Transverse colon (tissue), 4 donors: ENCODE measurements around the gene GABBR2. TPM values are rescaled to one million over a fixed set of nuclear protein-coding genes. Genes with fewer than 3 reads are reported as not detected.

Experiments
- DNase-seq: peaks from one replicate; pipeline ENCODE4 v3.0.0-alpha.2; 2019
- H3K27ac ChIP-seq, 4 donors: fragments of 200-600 bp; sonication (generic); 2 replicates each; pipeline ENCODE4 v1.5.1; 2016 to 2018; ENCODE audit warnings: inconsistent platforms in 4 of 4
- H3K27me3 ChIP-seq: fragments of 200-600 bp; sonication (generic); 2 replicates; pipeline ENCODE4 v1.5.1; 2017; ENCODE audit warnings: inconsistent platforms
- H3K36me3 ChIP-seq, 4 donors: fragments of 200-600 bp; sonication (generic); 2 replicates each; pipeline ENCODE4 v1.5.1; 2017 to 2019; ENCODE audit warnings: inconsistent platforms in 4 of 4
- H3K4me1 ChIP-seq, 4 donors: fragments of 200-600 bp; sonication (generic); 2 replicates each; pipeline ENCODE4 v1.5.1; 2017 to 2020; ENCODE audit warnings: inconsistent platforms in 4 of 4
- H3K4me3 ChIP-seq, 4 donors: fragments of 200-600 bp; sonication (generic); 1 replicate in 1 of 4; 2 replicates in 3 of 4; pipeline versions ENCODE4 v1.5.1 to v1.6.1; 2017 to 2019; ENCODE audit warnings: inconsistent platforms in 4 of 4
- H3K9me3 ChIP-seq, 2 donors: fragments of 200-600 bp; sonication (generic); 2 replicates each; pipeline ENCODE4 v1.5.1; 2017 to 2019; ENCODE audit warnings: inconsistent platforms in 2 of 2
- EP300 ChIP-seq: sonication (generic); formaldehyde crosslinking; IDR thresholded peaks from one replicate; pipeline ENCODE4 v1.6.1; 2017; ENCODE audit warnings: antibody characterized with exemption, low read depth
- POLR2A ChIP-seq: fragments of 450-650 bp; IDR thresholded peaks from one replicate; pipeline ENCODE4 v1.6.1; 2016; ENCODE audit warnings: antibody characterized with exemption, mild to moderate bottlenecking, moderate library complexity
- POLR2AphosphoS5 ChIP-seq, 3 donors: sonication (generic); formaldehyde crosslinking; IDR thresholded peaks; one replicate each; pipeline ENCODE4 v1.6.1; 2016; ENCODE audit warnings: antibody characterized with exemption in 3 of 3
- WGBS, 2 donors: methylation state at CpG; one replicate each; pipeline ENCODE4 v1.1.5; 2018; ENCODE audit warnings: low coverage in 1 of 2; 5-methylcytosine and 5-hydroxymethylcytosine counted together
- in situ Hi-C, 4 donors: fragments of 200-750 bp; cut with MboI; loops; one replicate each; pipeline versions ENCODE4 v1.15.0 to v1.15.1; 2017; ENCODE audit warnings: low sequenced_read_pairs in 3 of 4, low pct_ligation_motif_present in 1 of 4, low pct_unique_long_range_greater_than_20kb in 1 of 4
- intact Hi-C: fragments of 100-400 bp; cut with DNase I; formaldehyde crosslinking; loops from one replicate; pipeline ENCODE4 v1.15.1; 2023; ENCODE audit warnings: low total_unique reads
- total RNA-seq, 4 donors: library from RNA; depleted of rRNA; stranded (reverse); fragments of >200 nt; gene quantifications; one replicate each; pipeline ENCODE4 v1.1.0, GENCODE V29; 2016
- TF ChIP-seq, protein P1 (sequence below), 5 experiments: fragments of 200-600 bp in 3 of 5; fragments of 450-650 bp in 2 of 5; sonication (generic) in 3 of 5; IDR thresholded peaks; 1 replicate in 2 of 5; 2 replicates in 3 of 5; pipeline ENCODE4 v1.5.1; 2016 to 2017; ENCODE audit warnings: antibody characterized with exemption in 5 of 5, inconsistent platforms in 3 of 5, mild to moderate bottlenecking in 2 of 5, moderate library complexity in 1 of 5

The GABBR2 gene
- total RNA-seq, 4 donors from 2014 or later: not detected

DNA sequence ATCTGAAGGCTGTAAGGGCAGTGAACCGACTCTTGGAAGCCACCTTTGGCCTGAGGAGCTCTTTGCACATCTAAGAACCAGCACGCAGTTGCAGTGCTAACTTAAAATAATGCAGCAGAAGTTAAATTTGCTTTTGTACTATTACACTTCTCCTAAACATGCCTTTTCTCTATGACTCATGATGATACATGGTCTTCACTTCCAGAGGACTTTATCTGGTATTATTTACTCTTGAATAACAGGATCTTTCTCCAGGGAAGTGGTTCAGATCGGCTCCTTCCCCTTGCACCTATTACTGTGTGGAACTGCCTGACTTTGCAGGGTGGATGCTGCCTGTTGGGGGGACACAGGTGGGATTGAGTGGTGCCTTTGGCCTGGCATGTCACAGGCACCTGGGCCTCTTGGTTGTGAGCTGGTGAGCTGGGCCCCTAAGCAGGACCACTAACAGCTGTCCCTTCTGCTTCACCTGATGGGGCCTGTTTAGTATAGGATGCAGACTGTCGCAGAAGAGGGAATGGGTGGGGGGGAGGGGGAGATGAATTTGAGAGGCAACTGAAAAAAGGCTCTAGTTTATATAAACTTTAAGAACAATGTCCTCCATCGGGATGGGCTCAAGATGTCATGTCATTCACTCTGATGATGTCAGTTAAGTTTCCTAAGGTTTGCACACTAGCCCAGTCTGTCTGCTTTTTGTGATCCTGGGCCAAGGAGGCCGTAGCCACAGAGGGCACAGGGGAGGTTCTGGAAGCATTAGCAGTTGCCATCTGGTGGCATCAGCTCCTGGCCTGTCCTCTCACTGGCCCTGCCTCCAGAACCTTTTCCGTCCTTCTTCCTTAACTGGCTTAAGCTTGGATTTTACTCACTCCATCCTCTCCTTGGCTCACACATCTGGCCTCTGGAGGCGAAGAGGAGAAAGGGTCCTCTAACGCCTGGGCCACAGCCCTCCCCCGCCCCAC is 33.9 kb upstream of the GABBR2 start:
- Histone ChIP-seq H3K27ac (no peak overlapping the region), H3K4me3 (no peak overlapping the region), H3K36me3 (peaks cover 0 to 13% (median 0%) of the 10 kb centered on the region in 4 donors), H3K27me3 (no peaks in the 10 kb centered on the region), H3K9me3 (peaks cover 0 to 5% of the 10 kb centered on the region in 2 donors), H3K4me1 (no peaks in the 10 kb centered on the region)
- in situ Hi-C loops: no loop called here
- WGBS, 2 donors: 80 to 91% methylated on average over 7 to 10 of the region's 10 CpGs
- TF ChIP-seq POLR2AphosphoS5 (IDR thresholded peaks at IDR 0.05): no peak
- DNase-seq: no peak
- intact Hi-C loops: no loop called here

- no peak overlapping the region for H3K4me3 ChIP-seq
- in situ Hi-C loops (no loop called here), intact Hi-C loops (no loop called here)
- H3K27me3 ChIP-seq: no peaks in the 10 kb centered on the region
- TF ChIP-seq EP300: no peak
- TF ChIP-seq, protein P1, sequence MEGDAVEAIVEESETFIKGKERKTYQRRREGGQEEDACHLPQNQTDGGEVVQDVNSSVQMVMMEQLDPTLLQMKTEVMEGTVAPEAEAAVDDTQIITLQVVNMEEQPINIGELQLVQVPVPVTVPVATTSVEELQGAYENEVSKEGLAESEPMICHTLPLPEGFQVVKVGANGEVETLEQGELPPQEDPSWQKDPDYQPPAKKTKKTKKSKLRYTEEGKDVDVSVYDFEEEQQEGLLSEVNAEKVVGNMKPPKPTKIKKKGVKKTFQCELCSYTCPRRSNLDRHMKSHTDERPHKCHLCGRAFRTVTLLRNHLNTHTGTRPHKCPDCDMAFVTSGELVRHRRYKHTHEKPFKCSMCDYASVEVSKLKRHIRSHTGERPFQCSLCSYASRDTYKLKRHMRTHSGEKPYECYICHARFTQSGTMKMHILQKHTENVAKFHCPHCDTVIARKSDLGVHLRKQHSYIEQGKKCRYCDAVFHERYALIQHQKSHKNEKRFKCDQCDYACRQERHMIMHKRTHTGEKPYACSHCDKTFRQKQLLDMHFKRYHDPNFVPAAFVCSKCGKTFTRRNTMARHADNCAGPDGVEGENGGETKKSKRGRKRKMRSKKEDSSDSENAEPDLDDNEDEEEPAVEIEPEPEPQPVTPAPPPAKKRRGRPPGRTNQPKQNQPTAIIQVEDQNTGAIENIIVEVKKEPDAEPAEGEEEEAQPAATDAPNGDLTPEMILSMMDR (IDR thresholded peaks at IDR 0.05): no peak
- no peak for TF ChIP-seq POLR2AphosphoS5 (IDR thresholded peaks at IDR 0.05)
- no peak for TF ChIP-seq POLR2A
- no peak for DNase-seq
- WGBS, 2 donors: 60 to 95% methylated on average over 1 to 8 of the region's 8 CpGs
- peaks cover 0 to 5% of the 10 kb centered on the region in 2 donors for H3K9me3 ChIP-seq
- peaks cover 0 to 16% (median 0%) of the 10 kb centered on the region in 4 donors for H3K36me3 ChIP-seq
- H3K4me1 ChIP-seq: no peaks in the 10 kb centered on the region
- no peak overlapping the region for H3K27ac ChIP-seq
Observed at GRCh38 chr9:98740226-98740881, 31.6 kb upstream of the GABBR2 start.

DNA sequence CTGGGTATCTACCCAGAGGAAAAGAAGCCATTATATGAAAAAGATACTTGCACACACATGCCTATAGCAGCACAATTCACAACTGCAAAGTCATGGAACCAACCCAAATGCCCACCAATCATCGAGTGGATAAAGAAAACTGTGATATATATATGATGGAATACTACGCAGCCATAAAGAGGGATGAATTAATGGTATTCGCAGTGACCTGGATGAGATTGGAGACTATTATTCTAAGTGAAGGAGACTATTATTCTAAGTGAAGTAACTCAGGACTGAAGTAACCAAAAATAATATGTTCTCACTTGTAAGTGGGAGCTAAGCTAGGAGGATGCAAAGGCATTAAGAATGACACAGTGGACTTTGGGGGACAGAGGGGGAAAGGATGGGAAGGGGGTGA is 30.0 kb upstream of the GABBR2 start:
- no peak overlapping the region for H3K27ac ChIP-seq
- no peaks in the 10 kb centered on the region for H3K27me3 ChIP-seq

GRCh38 chr9:98736226-98736625 is 27.5 kb upstream of the GABBR2 start:
- peaks cover 0 to 6% (median 0%) of the 10 kb centered on the region in 4 donors for H3K36me3 ChIP-seq
- H3K9me3 ChIP-seq: peaks cover 0 to 5% of the 10 kb centered on the region in 2 donors
- no peak overlapping the region for H3K27ac ChIP-seq
- intact Hi-C loops: no loop called here
- no peak overlapping the region for H3K4me3 ChIP-seq
- TF ChIP-seq POLR2A (no peak), EP300 (no peak), POLR2AphosphoS5 (IDR thresholded peaks at IDR 0.05) (no peak)
- TF ChIP-seq, protein P1 (IDR thresholded peaks at IDR 0.05): no peak
- in situ Hi-C loops: no loop called here
- no peak for DNase-seq
- no peaks in the 10 kb centered on the region for H3K27me3 ChIP-seq
- H3K4me1 ChIP-seq: no peaks in the 10 kb centered on the region
- WGBS, 2 donors: 90 to 92% methylated on average over 2 to 12 of the region's 12 CpGs

More for the DNA sequence above, 30.0 kb upstream of the GABBR2 start:
- Histone ChIP-seq H3K9me3 (peaks cover 0 to 5% of the 10 kb centered on the region in 2 donors), H3K4me3 (no peak overlapping the region), H3K4me1 (no peaks in the 10 kb centered on the region), H3K36me3 (peaks cover 0 to 6% (median 0%) of the 10 kb centered on the region in 4 donors)
- WGBS, 2 donors: 90 to 93% methylated on average over 3 of the region's 3 CpGs
- in situ Hi-C loops: no loop called here
- DNase-seq: no peak
- TF ChIP-seq POLR2AphosphoS5 (IDR thresholded peaks at IDR 0.05) (no peak), POLR2A (no peak), EP300 (no peak)
- TF ChIP-seq, protein P1 (IDR thresholded peaks at IDR 0.05): no peak
- intact Hi-C loops: no loop called here
